Measurements from ENCODE around the gene NR3C2.

Gene NR3C2

GRCh38 chr4:148263802-148264201 is 178.4 kb downstream of the NR3C2 start:
- DNase-seq (ENCODE audit: low spot score): no peak

- no peak for DNase-seq (ENCODE audit: low spot score)
Observed at GRCh38 chr4:148263127-148263526, 179.1 kb downstream of the NR3C2 start.

DNA sequence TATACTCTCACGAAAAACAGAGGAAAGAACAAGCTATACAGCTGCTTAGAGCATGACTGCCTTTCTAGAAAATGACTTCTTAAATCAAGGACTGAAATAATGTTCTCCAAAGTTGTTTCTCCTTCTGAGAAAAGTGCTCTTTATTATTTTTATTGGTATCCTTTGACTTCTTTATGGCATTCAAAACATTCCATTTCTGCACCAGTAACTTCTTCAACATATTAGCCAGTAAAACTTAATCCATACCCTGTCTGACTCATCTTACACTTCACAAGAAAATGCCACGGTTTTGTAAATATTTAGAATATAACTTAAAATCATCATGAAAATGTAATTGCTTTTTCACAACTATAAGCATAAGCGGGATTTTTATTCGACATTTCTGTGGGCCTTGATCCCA is 180.4 kb downstream of the NR3C2 start:
- no peak for DNase-seq (ENCODE audit: low spot score)

GRCh38 chr4:148259841-148260240 is 182.4 kb downstream of the NR3C2 start:
- DNase-seq (ENCODE audit: low spot score): no peak

DNA sequence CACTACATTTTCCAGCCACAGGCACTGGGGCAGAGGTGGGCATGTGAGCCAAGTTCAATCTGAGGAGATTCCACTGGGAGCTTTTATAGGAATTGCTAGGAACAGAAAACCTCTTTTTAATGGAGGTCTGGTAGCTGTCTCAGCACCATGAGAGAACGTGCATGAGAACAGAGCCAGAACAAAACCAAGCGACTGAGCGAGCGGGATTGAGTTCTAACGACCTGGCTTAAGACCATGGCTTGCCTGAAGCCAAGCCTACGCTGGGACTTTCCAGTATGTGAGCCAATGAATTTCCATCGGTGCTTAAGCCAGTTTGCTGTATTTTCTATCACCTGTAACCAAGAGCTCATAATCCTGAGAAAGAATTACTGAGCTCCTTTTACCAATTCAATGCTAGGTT is 183.7 kb downstream of the NR3C2 start:
- DNase-seq (ENCODE audit: low spot score): no peak

GRCh38 chr4:148255344-148255720 is 186.9 kb downstream of the NR3C2 start:
- no peak for DNase-seq (ENCODE audit: low spot score)

DNA sequence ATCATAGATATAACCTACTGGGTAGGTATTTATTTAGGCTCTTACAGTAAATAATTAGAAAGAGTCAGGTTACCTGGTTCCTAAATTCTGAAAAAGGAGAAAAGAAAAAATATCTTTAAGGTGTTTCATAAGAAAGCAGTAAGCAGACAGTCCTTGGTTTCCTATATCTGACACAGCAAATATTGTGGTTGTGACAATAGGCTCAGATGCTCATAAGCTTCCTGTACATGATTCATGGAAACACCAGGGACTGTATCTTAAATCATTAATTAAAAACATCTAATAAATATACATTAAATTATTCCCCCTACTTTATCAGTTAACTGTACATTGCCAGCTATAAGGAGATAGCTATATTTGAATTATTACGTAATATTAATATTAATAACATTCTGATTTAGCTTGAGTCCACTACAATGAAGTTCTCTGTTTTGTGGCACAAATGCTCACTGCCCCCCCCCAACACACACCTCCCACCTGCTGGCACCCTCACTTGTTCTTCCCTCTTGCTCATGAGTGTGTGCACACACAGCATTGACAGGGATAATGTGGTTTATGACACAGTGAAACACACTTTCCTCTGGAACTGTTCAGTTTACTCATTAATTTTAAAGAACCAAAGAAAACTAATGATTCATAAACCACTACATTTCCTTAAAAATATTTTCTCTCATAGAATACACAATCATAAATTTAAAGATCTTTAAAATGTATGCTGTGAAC is 187.4 kb downstream of the NR3C2 start:
- no peak for DNase-seq (ENCODE audit: low spot score)

DNA sequence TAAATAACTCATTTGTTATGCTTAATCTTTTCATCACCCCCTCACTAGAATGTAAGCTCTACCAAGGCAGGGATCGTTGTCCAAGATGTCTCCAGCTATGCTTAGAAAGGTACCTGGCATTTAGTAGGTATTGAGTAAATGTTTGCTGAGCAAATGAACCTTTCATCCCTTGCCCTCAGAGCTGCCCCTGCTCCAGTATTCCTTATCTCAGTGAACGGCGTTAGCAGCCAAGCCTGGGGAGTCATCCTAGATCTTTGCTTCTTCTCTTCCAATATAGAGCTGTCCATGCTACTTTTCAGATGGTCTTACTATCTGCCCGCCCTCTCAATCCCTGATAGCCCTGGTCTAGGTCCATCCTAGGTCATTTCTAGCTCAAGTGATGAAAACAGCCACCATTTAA is 188.4 kb downstream of the NR3C2 start:
- no peak for DNase-seq (ENCODE audit: low spot score)

DNA sequence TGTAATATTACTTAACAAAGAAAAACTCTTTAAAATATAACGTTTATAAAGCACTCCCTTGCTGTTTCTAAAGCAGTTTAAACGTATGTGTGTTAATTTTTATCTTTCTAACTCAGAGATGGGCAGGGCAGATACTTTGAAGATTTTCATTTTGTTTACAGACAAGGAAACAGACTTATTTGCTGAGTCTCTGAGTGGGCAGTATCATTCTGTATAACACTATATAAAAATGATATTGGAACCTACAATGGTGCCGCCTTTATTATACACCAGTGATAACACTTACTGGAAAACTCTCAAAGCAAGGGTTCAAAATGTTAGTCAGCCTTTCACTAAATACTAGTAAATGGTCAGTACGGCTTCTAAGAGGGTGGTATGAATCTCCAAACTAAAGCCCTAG is 193.4 kb downstream of the NR3C2 start:
- DNase-seq (ENCODE audit: low spot score): no peak

DNA sequence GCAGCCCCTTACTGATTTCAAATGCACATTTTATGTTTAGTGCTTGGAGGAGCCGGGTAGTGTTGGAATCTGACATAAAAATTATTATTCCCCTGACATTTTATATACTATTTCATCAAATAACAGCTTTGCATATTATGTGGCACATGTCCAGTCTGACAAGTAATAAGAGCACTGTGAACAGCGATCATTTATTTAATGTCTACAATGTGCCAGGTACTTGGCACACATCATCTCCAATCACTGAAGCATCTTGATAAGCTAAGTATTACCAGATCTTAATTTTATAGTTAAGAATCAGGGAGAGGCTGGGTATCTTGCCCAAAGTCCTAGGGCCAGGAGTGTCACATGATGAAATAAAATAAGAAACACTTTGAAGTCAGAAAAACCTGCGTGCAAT is 197.2 kb downstream of the NR3C2 start:
- DNase-seq (ENCODE audit: low spot score): no peak

- DNase-seq (ENCODE audit: low spot score): no peak
Observed at GRCh38 chr4:148243837-148244236, 198.4 kb downstream of the NR3C2 start.

DNA sequence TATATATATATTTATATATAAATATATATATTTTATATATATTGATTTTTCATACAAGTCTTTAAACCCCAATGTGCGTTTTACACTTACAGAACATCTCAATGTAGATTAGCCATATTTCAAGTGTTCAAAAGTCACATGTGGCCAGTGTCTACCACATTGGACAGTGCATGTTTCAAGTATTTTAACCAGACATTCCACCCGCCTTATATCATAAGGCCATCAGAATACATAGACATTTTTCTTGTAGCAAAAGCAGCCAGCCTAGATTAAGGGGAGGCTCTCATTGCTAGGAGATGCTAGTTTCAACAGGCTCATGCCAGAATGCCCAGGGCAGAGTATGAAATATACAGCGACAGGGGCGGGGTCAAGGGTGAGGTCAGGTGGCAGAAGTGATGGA is 202.0 kb downstream of the NR3C2 start:
- no peak for DNase-seq (ENCODE audit: low spot score)

DNA sequence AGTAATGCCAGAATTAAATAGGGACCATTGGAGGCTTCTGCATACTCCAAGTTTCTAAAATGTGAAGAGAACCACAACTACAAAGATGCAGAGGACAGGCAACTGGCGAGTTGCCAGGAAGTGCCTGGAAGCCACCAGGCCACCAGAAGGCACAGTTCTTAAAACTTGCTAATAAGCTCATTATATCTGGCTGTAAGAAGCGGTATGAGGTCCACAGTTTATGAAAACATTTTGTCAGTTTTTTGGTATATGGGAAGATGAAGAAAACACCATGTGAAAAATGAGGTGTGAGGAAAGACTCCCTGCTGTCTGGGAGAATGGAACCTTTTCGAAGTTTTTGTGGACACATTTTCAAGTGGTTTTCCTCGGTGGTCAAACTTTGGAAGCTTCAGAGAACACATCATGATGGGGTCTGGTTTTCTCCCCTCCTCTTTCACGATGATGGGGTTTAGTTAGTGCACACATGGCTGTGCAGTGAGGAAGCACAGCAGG is 202.7 kb downstream of the NR3C2 start:
- DNase-seq (ENCODE audit: low spot score): peak; percentile 17

DNA sequence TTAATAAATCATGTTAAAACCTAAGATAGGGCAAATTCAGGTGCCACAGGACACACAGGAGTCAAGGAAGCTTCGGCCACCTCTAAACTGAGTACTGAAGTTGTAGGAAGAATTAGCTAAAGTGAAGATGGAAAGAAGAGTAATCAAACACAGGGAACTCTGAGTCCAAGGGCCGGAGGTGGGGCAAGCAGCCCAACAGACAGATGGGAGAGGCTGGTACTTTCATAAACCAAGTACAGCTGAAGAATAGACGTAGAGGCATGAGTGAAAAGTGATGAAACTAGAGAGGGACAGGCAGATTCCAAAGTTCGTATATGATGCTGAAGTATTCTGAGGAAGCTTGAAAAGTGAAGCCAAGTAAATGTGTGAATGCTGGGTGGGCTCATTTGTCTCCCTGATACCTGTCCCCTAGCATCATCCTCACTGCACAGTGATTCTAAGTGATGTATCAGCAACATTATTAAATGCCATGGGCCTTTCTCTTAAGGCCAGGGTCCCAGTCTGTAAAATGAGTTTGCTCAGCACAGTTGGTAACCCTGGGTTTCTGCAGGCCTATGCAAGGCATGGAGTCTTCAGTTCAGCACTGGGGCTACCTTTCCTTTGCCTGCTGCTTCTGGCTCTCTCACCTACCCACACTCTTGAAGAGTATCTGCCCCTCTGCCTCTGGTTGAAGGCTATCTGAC is 203.3 kb downstream of the NR3C2 start:
- DNase-seq (ENCODE audit: low spot score): peak; percentile 40

- DNase-seq (ENCODE audit: low spot score): no peak
Observed at GRCh38 chr4:148238086-148238485, 204.1 kb downstream of the NR3C2 start.

DNA sequence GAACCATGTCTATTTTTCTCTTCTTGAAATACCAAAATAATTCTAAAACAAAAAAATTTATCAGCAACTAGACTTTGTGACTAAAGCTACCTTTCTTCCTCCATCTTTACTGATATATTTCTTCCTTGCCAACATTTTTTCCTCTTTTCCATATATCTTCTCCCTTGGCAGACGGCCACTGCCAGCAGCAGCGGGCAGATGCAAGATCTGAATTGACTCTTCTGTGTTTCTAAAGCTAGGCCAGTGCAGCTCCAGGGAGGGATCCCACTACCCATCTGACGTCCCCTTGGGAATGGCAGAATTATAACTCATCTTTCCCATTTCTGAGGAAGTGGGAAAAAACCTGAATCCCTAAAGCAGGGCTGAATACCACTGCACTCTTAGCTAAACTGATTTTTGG is 206.4 kb downstream of the NR3C2 start:
- DNase-seq (ENCODE audit: low spot score): no peak

DNA sequence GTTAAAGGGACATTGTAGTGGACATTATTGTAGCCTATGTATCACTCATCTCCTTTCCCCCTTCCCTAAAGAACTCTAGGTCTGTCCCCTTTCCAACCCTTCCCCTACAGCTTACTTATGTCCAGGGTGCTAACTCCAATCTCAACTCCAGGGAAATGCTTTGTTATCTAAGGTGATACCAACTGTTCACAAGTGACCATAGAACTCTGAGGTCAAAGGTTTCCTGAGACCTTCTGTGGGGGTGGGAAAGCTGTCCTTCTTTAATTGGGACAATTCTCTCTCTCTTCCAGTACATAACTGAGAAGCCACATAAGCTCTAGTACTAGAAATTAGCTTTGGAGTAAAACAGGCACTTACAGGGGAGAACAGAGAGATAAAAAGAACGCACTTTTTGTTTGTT is 212.4 kb downstream of the NR3C2 start:
- DNase-seq (ENCODE audit: low spot score): no peak

- DNase-seq (ENCODE audit: low spot score): no peak
Observed at GRCh38 chr4:148229028-148229427, 213.2 kb downstream of the NR3C2 start.

- DNase-seq (ENCODE audit: low spot score): no peak
Observed at GRCh38 chr4:148227147-148227546, 215.1 kb downstream of the NR3C2 start.

DNA sequence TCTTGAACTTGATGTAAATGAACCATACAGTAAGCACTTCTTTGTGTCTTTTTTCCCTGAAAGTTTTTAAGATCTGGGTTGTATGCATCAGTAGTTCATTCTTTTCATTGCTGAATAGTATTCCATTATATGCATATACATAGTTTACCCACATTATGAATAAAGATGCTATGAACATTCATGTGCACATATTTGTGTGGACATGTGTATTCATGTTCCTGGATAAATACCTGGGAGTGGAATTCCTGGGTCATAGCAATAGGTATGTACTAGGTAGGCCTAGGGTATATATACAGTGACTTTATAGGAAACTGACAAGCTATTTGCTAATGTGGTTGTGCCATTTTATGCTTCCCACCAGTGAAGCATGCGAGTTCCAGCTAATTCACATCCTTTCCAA is 215.9 kb downstream of the NR3C2 start:
- no peak for DNase-seq (ENCODE audit: low spot score)

DNA sequence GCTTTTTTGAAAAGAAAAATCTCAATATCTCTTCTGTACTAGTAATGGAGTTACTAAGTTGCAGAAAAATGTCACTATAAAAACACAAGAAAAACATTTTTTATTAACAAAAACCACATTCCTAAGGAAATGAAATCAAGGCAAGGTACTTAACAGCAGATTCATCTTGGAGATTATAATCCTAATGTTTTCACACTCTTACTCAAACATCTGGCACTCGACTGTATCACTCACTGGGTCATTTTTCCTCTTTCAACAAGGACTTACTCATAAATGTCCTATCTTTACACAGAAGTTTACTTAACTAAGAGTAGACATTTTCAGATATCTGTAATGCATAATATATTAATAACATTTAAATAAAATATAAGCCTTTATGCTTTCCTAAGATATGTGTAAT is 216.6 kb downstream of the NR3C2 start:
- DNase-seq (ENCODE audit: low spot score): no peak

DNA sequence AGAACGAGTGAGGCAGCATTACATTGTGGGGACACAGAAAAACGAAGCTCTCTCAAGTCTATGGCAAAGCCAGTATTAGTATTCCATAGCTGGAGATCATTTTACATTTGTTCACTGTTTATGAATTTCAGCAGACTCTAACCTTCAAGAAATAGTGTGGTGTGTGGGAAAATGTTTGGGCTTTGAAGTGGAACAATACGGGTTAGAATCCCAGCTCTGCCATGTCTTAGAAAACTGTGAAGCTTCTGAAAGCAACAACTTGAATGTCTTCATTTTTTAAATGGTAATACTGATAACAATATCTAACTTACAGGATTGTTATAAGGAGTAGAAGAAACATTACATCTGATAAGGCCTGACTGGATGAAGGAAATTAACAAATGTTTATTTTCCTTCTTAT is 217.7 kb downstream of the NR3C2 start:
- DNase-seq (ENCODE audit: low spot score): no peak

DNA sequence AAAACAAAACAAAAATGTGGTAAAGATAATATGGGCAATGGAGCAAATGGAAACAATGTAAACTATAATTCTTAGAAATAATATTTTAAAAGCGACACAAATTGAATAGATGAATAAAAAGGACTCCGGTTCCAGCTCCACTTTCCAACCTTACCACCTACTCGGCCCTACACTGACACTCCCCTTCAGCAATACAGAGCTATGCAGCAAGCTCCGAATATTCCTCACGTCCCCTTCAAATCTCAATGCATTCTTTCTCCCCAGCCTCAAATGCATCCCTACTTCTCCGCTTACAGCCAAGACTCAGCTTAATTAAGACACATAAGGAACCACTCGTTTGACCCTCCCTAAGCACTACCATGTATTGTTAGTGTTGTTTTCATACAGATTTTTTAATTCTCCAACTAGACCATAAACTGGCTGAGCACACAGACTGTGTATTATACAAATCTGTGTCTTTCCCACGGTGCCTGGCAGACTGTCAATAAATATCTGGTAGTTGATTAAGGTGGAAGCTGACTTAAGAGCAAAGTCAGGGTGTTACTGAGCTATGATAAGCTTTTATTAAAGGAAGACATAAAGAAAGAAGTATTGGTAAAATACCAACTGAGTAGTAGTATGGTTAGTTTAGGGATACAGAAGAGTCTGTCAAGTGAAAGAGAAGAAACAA is 219.1 kb downstream of the NR3C2 start:
- DNase-seq (ENCODE audit: low spot score): no peak

Measured in cerebellar cortex (tissue), 1 donor.